Large intestine (tissue), 3 donors: Measurements from ENCODE around the gene FFAR2. TPM values are rescaled to one million over a fixed set of nuclear protein-coding genes. Genes with fewer than 3 reads are reported as not detected.

ENCODE experiments used
- DNase-seq, 2 donors: peaks; one replicate each; pipeline versions ENCODE4 v3.0.0 to v3.0.0-alpha.2; 2013
- H3K27ac ChIP-seq: one replicate; pipeline ENCODE4 v1.5.1; 2013; ENCODE audit warnings: low read length
- H3K27me3 ChIP-seq: 2 replicates; pipeline ENCODE4 v1.6.1; 2013; ENCODE audit warnings: low read length; ENCODE audit not compliant: control insufficient read depth, insufficient read depth
- H3K36me3 ChIP-seq: 2 replicates; pipeline ENCODE4 v1.6.1; 2013; ENCODE audit warnings: low read length; ENCODE audit not compliant: control insufficient read depth, insufficient read depth
- H3K4me1 ChIP-seq: one replicate; pipeline ENCODE4 v1.6.1; 2013; ENCODE audit warnings: low read length; ENCODE audit not compliant: control insufficient read depth, insufficient read depth
- H3K4me3 ChIP-seq: one replicate; pipeline ENCODE4 v1.5.1; 2013; ENCODE audit warnings: low read length
- H3K9me3 ChIP-seq: one replicate; pipeline ENCODE4 v1.6.1; 2013; ENCODE audit warnings: mild to moderate bottlenecking, low read depth, low read length, moderate library complexity; ENCODE audit not compliant: control insufficient read depth
- WGBS: methylation state at CpG from one replicate; pipeline ENCODE4 v1.1.5; 2013; ENCODE audit warnings: low lambda C conversion rate; ENCODE audit not compliant: insufficient coverage; 5-methylcytosine and 5-hydroxymethylcytosine counted together
- polyA plus RNA-seq: library from polyadenylated mRNA; unstranded; fragments of 120-200 nt; gene quantifications from one replicate; pipeline ENCODE4 v1.2.1, GENCODE V29; 2013

Gene FFAR2
- polyA plus RNA-seq, 1 donor: 3.1 TPM

DNA sequence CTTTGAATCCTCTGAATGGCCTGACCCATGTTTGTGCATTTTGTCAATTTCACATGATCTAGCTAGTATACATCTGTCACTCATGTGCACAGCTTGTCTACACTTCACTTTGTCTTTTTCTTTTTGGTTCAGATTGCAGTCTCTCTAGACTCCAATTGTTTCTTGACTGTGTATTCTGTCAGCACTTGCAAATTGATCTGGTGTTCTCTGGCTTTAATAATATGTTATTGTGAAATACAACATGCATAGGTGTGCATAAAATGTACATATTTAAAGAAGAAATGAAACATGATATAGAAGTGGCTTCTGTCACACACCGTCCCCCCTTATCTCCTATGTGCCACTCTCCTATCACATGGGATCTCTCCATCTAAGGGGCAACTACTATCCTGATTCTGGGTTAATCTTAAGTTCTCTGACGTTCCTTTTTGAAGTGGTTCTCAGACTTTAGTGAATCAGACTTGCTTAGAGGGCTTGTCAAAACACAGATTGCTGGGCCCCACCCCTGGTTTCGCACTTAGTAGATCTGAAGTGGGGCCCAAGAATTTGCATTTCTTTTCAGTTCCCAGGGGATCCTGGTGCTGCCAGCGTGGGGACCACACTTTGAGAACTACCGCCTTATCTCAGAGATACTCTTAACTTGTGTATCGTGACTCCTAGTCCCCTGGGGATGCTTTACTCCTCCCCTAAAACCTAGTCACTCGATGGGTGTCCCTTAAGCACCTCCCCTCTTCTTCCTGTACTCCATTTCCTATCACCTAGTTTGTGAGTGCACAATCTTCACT lies 36.4 kb downstream of the FFAR2 start:
- Histone ChIP-seq H3K4me1 (peaks cover 14% of the 10 kb centered on the region), H3K9me3 (no peaks in the 10 kb centered on the region), H3K27ac (no peak overlapping the region), H3K36me3 (no peaks in the 10 kb centered on the region), H3K27me3 (no peaks in the 10 kb centered on the region), H3K4me3 (no peak overlapping the region)
- WGBS: 80% methylated on average over 1 of the region's 7 CpGs
- no peak for DNase-seq

DNA sequence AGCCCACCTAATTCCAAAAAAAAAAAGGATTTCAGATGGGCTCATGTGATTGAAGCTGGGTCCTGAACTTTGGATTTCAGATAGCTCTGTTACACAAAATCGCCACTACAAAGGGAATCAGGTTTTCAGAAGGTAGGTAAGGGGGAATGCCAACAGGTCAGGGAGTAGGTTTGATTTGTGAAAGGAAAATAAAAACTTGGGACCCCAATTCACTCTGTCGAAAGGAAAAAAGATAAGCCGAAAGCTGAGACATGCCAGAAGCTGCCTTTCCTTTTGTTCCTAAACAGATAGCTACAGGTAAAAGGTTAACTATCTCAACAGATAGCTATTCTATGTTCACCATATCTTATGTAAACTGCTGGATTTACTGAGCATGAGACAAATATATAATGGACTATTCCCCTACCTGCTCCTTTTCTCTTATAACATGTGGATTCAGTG lies 38.2 kb downstream of the FFAR2 start:
- Histone ChIP-seq H3K9me3 (no peaks in the 10 kb centered on the region), H3K27me3 (no peaks in the 10 kb centered on the region), H3K36me3 (no peaks in the 10 kb centered on the region), H3K4me3 (no peak overlapping the region), H3K27ac (peak overlapping the region; percentile 1), H3K4me1 (peaks cover 14% of the 10 kb centered on the region)
- 17% methylated on average over 1 of the region's 3 CpGs for WGBS
- DNase-seq: peak in 1 of 2 donors; percentile 35

DNA sequence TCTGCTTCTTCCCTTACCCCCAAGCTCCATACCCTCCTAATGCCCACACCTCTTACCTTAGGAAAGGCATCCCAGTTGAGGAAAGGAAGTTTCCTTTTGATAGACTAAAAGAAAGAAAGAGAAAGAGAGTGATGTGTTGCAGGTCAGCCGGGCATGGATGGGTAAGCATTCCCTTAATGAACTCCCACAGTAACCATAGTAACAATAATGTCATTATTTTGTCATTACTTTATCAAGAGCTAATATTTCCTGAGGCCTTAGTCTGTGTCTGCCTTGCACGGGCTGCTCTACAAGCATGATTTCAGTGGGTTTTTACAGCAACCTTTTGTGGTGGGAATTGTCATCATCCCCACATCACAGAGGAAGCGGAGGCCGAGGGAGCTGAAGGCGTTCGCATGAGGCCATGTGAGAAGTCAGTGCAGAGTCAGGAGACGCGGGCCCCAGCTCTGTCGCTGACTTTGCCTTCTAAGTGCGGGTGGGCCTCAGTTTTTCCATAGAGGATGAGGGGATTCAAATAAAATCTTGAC lies 39.7 kb downstream of the FFAR2 start:
- Histone ChIP-seq H3K4me3 (no peak overlapping the region), H3K27me3 (no peaks in the 10 kb centered on the region), H3K4me1 (peaks cover 14% of the 10 kb centered on the region), H3K27ac (no peak overlapping the region), H3K9me3 (no peaks in the 10 kb centered on the region), H3K36me3 (no peaks in the 10 kb centered on the region)
- WGBS: no CpG with 5 or more reads among the region's 10 CpGs
- no peak for DNase-seq

DNA sequence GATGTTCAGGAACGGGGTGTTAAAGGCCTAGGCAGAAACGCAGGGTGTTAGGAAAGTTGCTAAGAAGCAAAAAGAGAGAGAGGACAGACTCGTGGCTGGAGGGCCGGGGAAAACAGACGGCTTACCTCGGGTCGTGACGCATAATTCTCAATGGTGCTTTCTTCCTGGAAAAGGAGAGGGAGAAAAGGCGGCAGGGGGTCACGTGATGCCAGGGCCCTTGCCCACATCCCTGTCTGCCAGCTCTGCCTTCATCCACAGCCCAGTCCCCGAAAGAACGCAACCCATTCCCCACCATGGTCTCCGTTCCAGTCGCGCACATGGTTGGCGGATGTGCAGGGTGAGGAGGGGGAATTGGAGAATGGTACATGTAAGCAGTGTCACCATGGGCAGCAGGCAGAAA lies 40.6 kb downstream of the FFAR2 start:
- 100% methylated on average over 8 of the region's 16 CpGs for WGBS

DNA sequence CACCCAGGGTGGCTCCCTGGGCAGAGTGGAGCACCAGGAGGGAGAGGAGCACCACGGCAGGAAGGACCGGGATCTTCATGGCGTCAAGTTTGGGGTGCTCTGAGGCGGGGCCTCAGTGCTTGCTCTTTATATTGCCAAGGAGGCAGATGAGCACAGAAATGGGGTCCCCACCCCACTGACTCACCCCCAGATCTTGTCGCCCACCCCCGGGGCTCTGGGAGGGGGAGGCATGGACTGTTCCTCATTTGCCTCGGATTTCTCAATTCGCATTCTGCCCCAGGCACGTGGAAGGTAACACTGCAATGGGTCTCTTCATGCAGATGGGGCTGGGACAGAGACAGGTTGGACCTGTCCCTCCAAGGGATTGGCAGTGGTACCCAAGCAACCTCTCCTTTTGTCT lies 42.3 kb downstream of the FFAR2 start, which contains the start of gene KRTDAP:
KRTDAP (minus strand) TSS at position 101 of the 400 bp plus-strand sequence; CDS start at position 79, 22 bp downstream.
- Histone ChIP-seq H3K4me1 (peaks cover 18% of the 10 kb centered on the region), H3K4me3 (no peak within 1 kb of the TSS), H3K27me3 (no peaks in the 10 kb centered on the region), H3K36me3 (no peaks in the 10 kb centered on the region), H3K27ac (no peak within 1 kb of the TSS), H3K9me3 (no peaks in the 10 kb centered on the region)
- WGBS: no CpG with 5 or more reads among the region's 9 CpGs
- no peak for DNase-seq

More for the DNA sequence above, 40.6 kb downstream of the FFAR2 start:
- DNase-seq: no peak
- H3K27ac ChIP-seq: no peak overlapping the region
- no peaks in the 10 kb centered on the region for H3K27me3 ChIP-seq
- H3K4me1 ChIP-seq: peaks cover 14% of the 10 kb centered on the region
- no peaks in the 10 kb centered on the region for H3K36me3 ChIP-seq
- no peaks in the 10 kb centered on the region for H3K9me3 ChIP-seq
- H3K4me3 ChIP-seq: no peak overlapping the region

DNA sequence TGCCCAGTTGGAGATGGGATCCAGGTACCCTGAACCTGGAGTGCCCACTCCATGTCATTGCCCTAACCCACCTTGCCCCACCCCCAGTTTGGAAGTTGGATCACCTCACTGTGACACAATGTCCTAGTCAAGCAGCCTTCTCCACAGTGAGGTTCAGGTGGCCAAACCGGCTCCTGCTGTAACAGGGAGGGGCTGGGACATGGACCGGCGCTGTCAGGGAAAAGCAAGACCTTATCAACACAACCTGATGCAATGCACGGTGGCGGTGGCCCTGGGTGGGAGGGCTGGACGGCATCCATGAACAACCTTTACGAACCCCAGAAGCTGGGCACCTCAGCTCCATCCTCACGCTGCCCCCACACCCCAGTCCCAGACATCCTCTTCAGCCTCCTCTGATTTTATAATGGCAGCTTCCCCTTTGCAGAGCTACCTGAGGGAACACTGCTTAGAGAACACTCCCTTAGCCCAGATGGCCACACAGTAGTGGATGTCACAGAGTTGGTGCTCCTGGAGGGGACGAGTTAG lies 43.8 kb downstream of the FFAR2 start:
- no peaks in the 10 kb centered on the region for H3K9me3 ChIP-seq
- H3K4me3 ChIP-seq: no peak overlapping the region
- WGBS: no CpG with 5 or more reads among the region's 9 CpGs
- no peaks in the 10 kb centered on the region for H3K27me3 ChIP-seq
- DNase-seq: peak in 1 of 2 donors; percentile 18
- H3K27ac ChIP-seq: no peak overlapping the region
- H3K36me3 ChIP-seq: no peaks in the 10 kb centered on the region
- H3K4me1 ChIP-seq: peaks cover 8% of the 10 kb centered on the region

DNA sequence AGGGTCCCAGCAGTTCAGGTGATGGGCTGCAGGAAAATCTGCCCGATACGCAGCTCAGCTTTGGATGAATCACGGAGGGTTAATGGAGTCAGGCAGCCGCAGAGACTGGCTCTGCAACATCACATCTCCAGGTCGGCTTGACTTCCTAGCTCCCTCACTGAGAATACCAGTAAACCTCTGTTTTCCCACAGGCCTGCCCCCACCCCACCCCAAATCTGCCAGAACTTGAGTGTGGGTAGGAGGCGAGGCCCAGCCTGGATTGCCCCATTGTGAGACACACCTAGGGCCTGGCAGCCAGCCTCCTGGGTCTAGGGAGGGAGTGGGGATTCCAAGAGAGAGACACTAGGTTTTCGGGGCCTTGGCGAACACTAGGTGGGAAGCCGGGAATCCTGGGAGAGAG lies 45.9 kb downstream of the FFAR2 start:
- H3K4me1 ChIP-seq: peaks cover 4% of the 10 kb centered on the region
- H3K27me3 ChIP-seq: no peaks in the 10 kb centered on the region
- no peaks in the 10 kb centered on the region for H3K9me3 ChIP-seq
- no peak overlapping the region for H3K4me3 ChIP-seq
- no peak for DNase-seq
- WGBS: no CpG with 5 or more reads among the region's 9 CpGs
- H3K27ac ChIP-seq: no peak overlapping the region
- H3K36me3 ChIP-seq: peaks cover 3% of the 10 kb centered on the region

DNA sequence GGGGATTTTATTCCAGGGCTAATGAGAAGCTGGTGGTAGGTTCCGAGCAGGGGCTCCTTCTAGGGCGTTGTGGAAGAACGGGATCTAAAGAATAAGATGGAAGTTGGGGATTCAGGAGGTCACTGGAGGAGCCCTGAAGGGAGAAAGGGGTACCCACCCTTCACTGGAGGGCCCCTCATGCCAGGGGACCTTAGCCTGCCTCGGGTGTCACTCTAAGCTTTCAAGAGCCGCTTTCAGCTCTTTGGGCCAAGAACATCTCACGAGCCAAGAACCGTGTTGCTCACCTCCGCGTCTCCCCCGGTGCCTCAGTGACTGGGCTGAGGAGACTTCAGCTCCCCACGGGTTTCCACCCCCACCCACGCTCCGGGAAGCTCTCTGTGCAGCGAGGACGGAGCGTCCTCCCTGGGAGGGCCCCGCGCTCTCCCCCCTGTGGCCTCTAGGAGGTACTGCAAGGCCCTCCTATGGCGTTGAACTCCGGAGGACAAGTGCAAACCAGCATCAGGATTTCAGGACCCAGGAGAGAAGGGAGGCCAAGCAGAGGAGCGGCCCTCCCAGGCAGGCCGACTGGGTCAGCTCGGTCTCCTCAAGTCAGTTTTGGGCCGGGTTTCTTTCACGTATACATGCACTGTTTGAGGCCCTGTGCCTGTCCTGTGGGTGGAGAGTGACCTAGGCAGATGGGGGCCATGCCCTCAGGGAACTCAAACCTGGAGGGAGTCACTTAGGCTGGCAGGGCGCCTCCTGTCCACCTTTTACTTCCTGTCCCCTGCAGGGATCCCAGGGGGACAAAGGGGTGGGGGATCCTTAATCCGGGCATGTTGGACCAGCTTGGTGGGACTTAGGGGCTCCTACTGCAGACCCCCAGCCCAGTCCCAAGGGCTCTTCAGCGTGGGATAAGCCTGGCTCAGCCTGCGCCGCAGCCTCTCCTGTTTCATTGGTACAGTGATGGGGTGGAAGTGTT lies 47.3 kb downstream of the FFAR2 start:
- Histone ChIP-seq H3K4me3 (no peak overlapping the region), H3K27me3 (no peaks in the 10 kb centered on the region), H3K9me3 (no peaks in the 10 kb centered on the region), H3K4me1 (peaks cover 4% of the 10 kb centered on the region), H3K36me3 (peaks cover 4% of the 10 kb centered on the region), H3K27ac (no peak overlapping the region)
- WGBS: 87% methylated on average over 3 of the region's 30 CpGs
- DNase-seq: peak; percentile 45 to 54

DNA sequence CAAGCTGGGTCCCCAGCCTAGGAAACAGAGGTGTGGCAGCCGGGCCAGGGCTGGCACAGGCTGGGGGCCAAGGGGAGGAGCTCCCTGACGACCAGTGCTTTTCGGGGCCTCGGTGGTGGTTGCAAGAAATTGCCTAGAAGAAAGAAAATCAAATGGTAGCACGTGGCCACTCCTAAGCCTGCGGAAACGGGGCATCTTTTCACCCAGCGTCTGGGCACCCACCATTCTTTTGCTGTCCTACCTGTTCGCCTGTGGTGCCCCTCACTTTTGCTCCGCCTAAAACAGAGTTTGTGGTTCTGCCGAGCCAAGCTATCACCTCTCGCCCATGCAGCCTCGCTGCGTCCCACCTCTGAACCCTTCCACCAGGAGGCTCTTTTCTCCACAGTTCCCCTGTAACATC lies 49.3 kb downstream of the FFAR2 start:
- Histone ChIP-seq H3K27me3 (no peaks in the 10 kb centered on the region), H3K27ac (no peak overlapping the region), H3K4me3 (no peak overlapping the region), H3K9me3 (no peaks in the 10 kb centered on the region), H3K36me3 (peaks cover 4% of the 10 kb centered on the region), H3K4me1 (peaks cover 4% of the 10 kb centered on the region)
- no CpG with 5 or more reads among the region's 14 CpGs for WGBS
- no peak for DNase-seq

DNA sequence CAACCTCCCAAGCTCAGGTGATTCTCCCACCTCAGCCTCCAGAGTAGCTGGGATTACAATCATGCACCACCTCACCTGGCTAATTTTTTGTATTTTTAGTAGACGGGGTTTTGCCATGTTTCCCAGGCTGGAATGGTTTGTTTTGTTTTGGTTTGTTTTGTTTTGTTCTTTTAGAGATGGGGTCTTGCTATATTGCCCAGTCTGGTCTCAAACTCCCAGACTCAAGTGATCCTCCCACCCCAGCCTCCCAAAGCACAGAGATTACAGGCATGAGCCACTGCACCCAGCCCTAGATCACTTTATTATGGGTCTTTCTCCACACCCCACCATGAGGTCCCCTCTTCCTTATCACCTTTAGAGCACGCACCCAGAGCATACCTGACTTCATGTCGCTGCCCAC lies 50.2 kb downstream of the FFAR2 start:
- H3K4me1 ChIP-seq: peaks cover 4% of the 10 kb centered on the region
- H3K27ac ChIP-seq: no peak overlapping the region
- no peaks in the 10 kb centered on the region for H3K27me3 ChIP-seq
- H3K9me3 ChIP-seq: no peaks in the 10 kb centered on the region
- peaks cover 4% of the 10 kb centered on the region for H3K36me3 ChIP-seq
- no CpG with 5 or more reads among the region's 3 CpGs for WGBS
- DNase-seq: no peak
- H3K4me3 ChIP-seq: no peak overlapping the region
